HL-60 (cell line): Measurements from ENCODE around the gene SPON1.

Experiments used
- DNase-seq, 2 experiments: peaks; one replicate each; pipeline ENCODE4 v3.0.0-alpha.2; 2010 to 2020; ENCODE audit warnings: low read depth in 1 of 2, low spot score in 1 of 2
- H3K27ac ChIP-seq: fragments of 250-450 bp; sonication (Bioruptor Pico); replicated peaks from 2 replicates; pipeline ENCODE4 v1.5.1; 2020; ENCODE audit warnings: mild to moderate bottlenecking, moderate library complexity
- H3K27me3 ChIP-seq: fragments of 250-450 bp; sonication (Bioruptor Pico); 2 replicates; pipeline ENCODE4 v1.5.1; 2021; ENCODE audit warnings: mild to moderate bottlenecking, moderate library complexity; ENCODE audit not compliant: insufficient read depth, poor library complexity, severe bottlenecking
- H3K4me3 ChIP-seq: replicated peaks from 2 replicates; pipeline ENCODE4 v1.5.1; 2011; ENCODE audit warnings: mild to moderate bottlenecking, control low read depth, low read length; ENCODE audit not compliant: insufficient read depth
- CTCF ChIP-seq: IDR thresholded peaks from one replicate; pipeline ENCODE4 v1.5.1; 2011; ENCODE audit warnings: low read length, control low read depth, inconsistent platforms; ENCODE audit not compliant: insufficient read depth
- GABPA ChIP-seq: IDR thresholded peaks from 2 replicates; pipeline ENCODE4 v1.6.1; 2012; ENCODE audit warnings: low read depth
- POLR2AphosphoS5 ChIP-seq: IDR thresholded peaks from 2 replicates; pipeline ENCODE4 v1.6.1; 2012; ENCODE audit warnings: low read depth
- REST ChIP-seq: IDR thresholded peaks from 2 replicates; pipeline ENCODE4 v1.6.1; 2012; ENCODE audit warnings: low read depth; ENCODE audit not compliant: insufficient replicate concordance
- SPI1 ChIP-seq: IDR thresholded peaks from 2 replicates; pipeline ENCODE4 v1.6.1; 2012; ENCODE audit warnings: low read depth, mild to moderate bottlenecking, borderline replicate concordance

SPON1 gene

GRCh38 chr11:14010665-14011064 lies 48.1 kb downstream of the SPON1 start:
- H3K4me3 ChIP-seq: no peak overlapping the region
- TF ChIP-seq SPI1 (no peak), GABPA (no peak), CTCF (no peak), REST (no peak), POLR2AphosphoS5 (no peak)
- no peak overlapping the region for H3K27ac ChIP-seq
- H3K27me3 ChIP-seq: no peaks in the 10 kb centered on the region
- DNase-seq: no peak

- DNase-seq: no peak
- Histone ChIP-seq H3K27me3 (no peaks in the 10 kb centered on the region), H3K27ac (no peak overlapping the region), H3K4me3 (no peak overlapping the region)
- no peak for TF ChIP-seq POLR2AphosphoS5
- TF ChIP-seq REST: no peak
- TF ChIP-seq GABPA: no peak
- no peak for TF ChIP-seq CTCF
- no peak for TF ChIP-seq SPI1
Observed at GRCh38 chr11:14012846-14013245, 50.3 kb downstream of the SPON1 start.

- H3K4me3 ChIP-seq: no peak overlapping the region
- no peaks in the 10 kb centered on the region for H3K27me3 ChIP-seq
- TF ChIP-seq GABPA (no peak), SPI1 (no peak), CTCF (no peak), POLR2AphosphoS5 (no peak), REST (no peak)
- no peak overlapping the region for H3K27ac ChIP-seq
- DNase-seq: no peak
Observed at GRCh38 chr11:14015711-14016110, 53.2 kb downstream of the SPON1 start.
